NT2/D1 (cell line): ENCODE data around the gene FAM156B.
"Not testable (repeated sequence)": the region's sequence is repeated elsewhere in the genome, so short reads cannot be mapped to it uniquely, and the experiment has no call there.

Experiments
- SUZ12 ChIP-seq: IDR thresholded peaks from 2 replicates; pipeline ENCODE4 v1.6.1; 2011; ENCODE audit not compliant: insufficient read length, insufficient read depth; ENCODE audit errors: extremely low read depth
- YY1 ChIP-seq: IDR thresholded peaks from 2 replicates; pipeline ENCODE4 v1.6.1; 2011; ENCODE audit not compliant: insufficient read length, insufficient read depth
- ZNF274 ChIP-seq: IDR thresholded peaks from 2 replicates; pipeline ENCODE4 v1.6.1; 2011; ENCODE audit warnings: mild to moderate bottlenecking, low read depth, low read length

DNA sequence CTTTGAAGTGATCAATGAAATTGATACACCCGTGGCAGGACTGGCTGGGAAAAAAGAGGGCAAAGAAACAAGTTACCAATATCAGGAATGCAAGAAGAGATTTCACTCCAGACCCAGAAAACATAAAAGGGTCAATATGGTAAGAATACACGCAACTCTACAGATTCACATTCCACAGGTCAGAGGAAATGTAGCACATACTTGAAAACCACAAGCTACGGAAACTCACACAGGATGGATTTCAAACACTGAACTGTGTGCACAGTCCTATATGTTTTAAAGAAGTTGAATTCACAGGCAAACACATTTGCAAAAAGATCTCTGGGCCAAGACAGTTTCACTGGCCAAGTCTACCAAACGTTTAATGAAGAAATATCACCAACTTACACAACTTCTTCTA is 52.2 kb downstream of the FAM156B start:
- TF ChIP-seq ZNF274, SUZ12, YY1: not testable (repeated sequence)
